Neural progenitor cell (in vitro differentiated cells): ENCODE results near the gene TMEM169. TPM values are rescaled to one million over a fixed set of nuclear protein-coding genes. Genes with fewer than 3 reads are reported as not detected.

Experiments
- DNase-seq: peaks from one replicate; pipeline ENCODE4 v3.0.0-alpha.2; 2016; ENCODE audit warnings: low spot score
- H2AFZ ChIP-seq: fragments of 200-600 bp; sonication (generic); replicated peaks from 2 replicates; pipeline ENCODE4 v1.6.1; 2016; ENCODE audit warnings: antibody characterized with exemption
- H3F3A ChIP-seq: fragments of 200-600 bp; sonication (generic); 2 replicates; pipeline ENCODE4 v1.6.1; 2016; ENCODE audit warnings: antibody characterized with exemption, low read depth
- H3K27ac ChIP-seq: fragments of 200-600 bp; sonication (generic); 2 replicates; pipeline ENCODE4 v1.5.1; 2016; ENCODE audit warnings: mild to moderate bottlenecking
- H3K27me3 ChIP-seq: fragments of 200-600 bp; sonication (generic); 2 replicates; pipeline ENCODE4 v1.6.1; 2016; ENCODE audit warnings: mild to moderate bottlenecking, moderate library complexity
- H3K36me3 ChIP-seq: fragments of 200-600 bp; sonication (generic); 2 replicates; pipeline ENCODE4 v1.5.1; 2016
- H3K4me1 ChIP-seq: fragments of 200-600 bp; sonication (generic); 2 replicates; pipeline ENCODE4 v1.6.1; 2016; ENCODE audit warnings: mixed run types
- H3K4me2 ChIP-seq: fragments of 200-600 bp; sonication (generic); 2 replicates; pipeline ENCODE4 v1.6.1; 2016
- H3K4me3 ChIP-seq: fragments of 200-600 bp; sonication (generic); 2 replicates; pipeline ENCODE4 v1.5.1; 2016
- H3K79me2 ChIP-seq: fragments of 200-600 bp; sonication (generic); 2 replicates; pipeline ENCODE4 v1.6.1; 2016; ENCODE audit warnings: low read depth
- H3K9ac ChIP-seq: fragments of 200-600 bp; sonication (generic); 2 replicates; pipeline ENCODE4 v1.6.1; 2016
- H3K9me3 ChIP-seq: fragments of 200-600 bp; sonication (generic); 2 replicates; pipeline ENCODE4 v1.5.1; 2016; ENCODE audit warnings: low read depth
- H4K20me1 ChIP-seq: fragments of 200-600 bp; sonication (generic); 2 replicates; pipeline ENCODE4 v1.6.1; 2016; ENCODE audit warnings: low read depth
- H3K27ac Mint-ChIP-seq: 3 replicates; pipeline ENCODE4 v1.8.0; 2021; ENCODE audit warnings: mixed read lengths
- H3K27me3 Mint-ChIP-seq: 2 replicates; pipeline ENCODE4 v1.8.0; 2022; ENCODE audit warnings: low read depth, mild to moderate bottlenecking, inconsistent platforms, moderate library complexity, mixed read lengths; ENCODE audit not compliant: insufficient read depth
- H3K36me3 Mint-ChIP-seq: 3 replicates; pipeline ENCODE4 v1.8.0; 2021; ENCODE audit warnings: mixed read lengths
- H3K4me1 Mint-ChIP-seq: 3 replicates; pipeline ENCODE4 v1.8.0; 2021; ENCODE audit warnings: mixed read lengths
- H3K4me3 Mint-ChIP-seq: 3 replicates; pipeline ENCODE4 v1.8.0; 2021; ENCODE audit warnings: mild to moderate bottlenecking, moderate library complexity, mixed read lengths
- H3K9me3 Mint-ChIP-seq: 3 replicates; pipeline ENCODE4 v1.8.0; 2020; ENCODE audit warnings: mixed read lengths
- CTCF ChIP-seq: fragments of 200-600 bp; sonication (generic); IDR thresholded peaks from 2 replicates; pipeline ENCODE4 v1.5.1; 2017; ENCODE audit warnings: antibody characterized with exemption, mild to moderate bottlenecking
- EZH2 ChIP-seq: fragments of 200-600 bp; sonication (generic); IDR thresholded peaks from 2 replicates; pipeline ENCODE4 v1.6.1; 2017; ENCODE audit warnings: antibody characterized with exemption, mild to moderate bottlenecking, moderate library complexity
- EZH2phosphoT487 ChIP-seq: fragments of 200-600 bp; sonication (generic); IDR thresholded peaks from 2 replicates; pipeline ENCODE4 v1.6.1; 2017; ENCODE audit warnings: antibody characterized with exemption
- total RNA-seq: library from RNA; depleted of rRNA; stranded (reverse); fragments of >200 nt; gene quantifications from 2 replicates; pipeline ENCODE4 v1.2.3, GENCODE V29; 2015; ENCODE audit warnings: low replicate concordance

The TMEM169 gene
- total RNA-seq, 1 donor from 2014 or later: 17.9 TPM

GRCh38 chr2:216081012-216081411 lies 707 bp upstream of the TMEM169 start:
- H3K36me3 Mint-ChIP-seq: peaks cover 3% of the 10 kb centered on the region
- peaks cover 40% of the 10 kb centered on the region for H3F3A ChIP-seq
- H4K20me1 ChIP-seq: peaks cover 9% of the 10 kb centered on the region
- H3K4me3 ChIP-seq: peak overlapping the region; percentile 88
- peak overlapping the region; percentile 93 for H2AFZ ChIP-seq
- H3K4me1 ChIP-seq: peaks cover 46% of the 10 kb centered on the region
- peaks cover 47% of the 10 kb centered on the region for H3K4me1 Mint-ChIP-seq
- H3K9me3 Mint-ChIP-seq: no peaks in the 10 kb centered on the region
- no peaks in the 10 kb centered on the region for H3K9me3 ChIP-seq
- no peak for DNase-seq
- H3K27me3 Mint-ChIP-seq: no peaks in the 10 kb centered on the region
- H3K27ac ChIP-seq: peak overlapping the region; percentile 34
- H3K27me3 ChIP-seq: no peaks in the 10 kb centered on the region
- H3K4me3 Mint-ChIP-seq: peak overlapping the region; percentile 94
- H3K36me3 ChIP-seq: no peaks in the 10 kb centered on the region
- TF ChIP-seq EZH2 (no peak), EZH2phosphoT487 (no peak), CTCF (no peak)
- peak overlapping the region; percentile 90 for H3K4me2 ChIP-seq
- H3K27ac Mint-ChIP-seq: peak overlapping the region; percentile 62
- H3K79me2 ChIP-seq: peaks cover 66% of the 10 kb centered on the region
- H3K9ac ChIP-seq: peak overlapping the region; percentile 39

DNA sequence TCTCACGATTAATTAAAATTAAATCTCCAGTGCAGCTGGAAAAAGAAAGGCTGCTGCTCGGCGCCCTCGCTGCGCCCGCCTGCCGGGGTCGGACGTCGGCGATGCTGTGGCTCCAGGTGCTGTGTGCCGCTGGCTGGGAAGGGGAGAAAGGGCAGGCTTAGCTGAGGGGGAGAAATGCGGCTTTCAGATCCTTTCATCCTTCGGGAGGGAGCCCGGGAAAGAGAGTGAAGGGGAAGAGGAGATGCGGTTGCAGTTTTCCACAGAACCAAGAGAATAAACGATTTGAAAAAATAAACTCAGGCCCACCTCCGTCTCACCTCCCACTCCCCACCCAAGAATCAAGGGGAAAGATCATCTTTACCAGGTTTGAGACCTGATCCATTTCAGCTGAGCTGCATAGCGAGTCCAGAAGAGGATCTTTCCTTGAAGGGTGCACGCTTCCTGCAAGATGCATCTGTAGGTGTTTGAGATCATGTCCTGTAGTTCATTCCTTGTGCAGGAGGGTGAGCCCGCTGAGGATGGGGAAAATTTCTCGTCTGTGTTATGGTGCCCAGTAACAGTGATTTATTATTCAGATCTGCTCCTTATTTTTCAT lies 495 bp downstream of the TMEM169 start:
- Mint-ChIP-seq H3K36me3 (peaks cover 8% of the 10 kb centered on the region), H3K4me1 (peaks cover 51% of the 10 kb centered on the region), H3K27me3 (no peaks in the 10 kb centered on the region), H3K27ac (peak overlapping the region; percentile 98), H3K4me3 (peak overlapping the region; percentile 94), H3K9me3 (no peaks in the 10 kb centered on the region)
- Histone ChIP-seq H3K4me2 (peak overlapping the region; percentile 90), H3K36me3 (peaks cover under 1% of the 10 kb centered on the region), H3K9me3 (no peaks in the 10 kb centered on the region), H4K20me1 (peaks cover 9% of the 10 kb centered on the region), H3K4me3 (peak overlapping the region; percentile 88), H3F3A (peaks cover 36% of the 10 kb centered on the region), H3K79me2 (peaks cover 78% of the 10 kb centered on the region), H3K27me3 (no peaks in the 10 kb centered on the region), H2AFZ (no peak overlapping the region), H3K4me1 (peaks cover 46% of the 10 kb centered on the region), H3K27ac (peak overlapping the region; percentile 89), H3K9ac (peak overlapping the region; percentile 89)
- TF ChIP-seq EZH2phosphoT487: no peak
- no peak for TF ChIP-seq CTCF
- no peak for TF ChIP-seq EZH2
- peak; percentile 67 for DNase-seq

DNA sequence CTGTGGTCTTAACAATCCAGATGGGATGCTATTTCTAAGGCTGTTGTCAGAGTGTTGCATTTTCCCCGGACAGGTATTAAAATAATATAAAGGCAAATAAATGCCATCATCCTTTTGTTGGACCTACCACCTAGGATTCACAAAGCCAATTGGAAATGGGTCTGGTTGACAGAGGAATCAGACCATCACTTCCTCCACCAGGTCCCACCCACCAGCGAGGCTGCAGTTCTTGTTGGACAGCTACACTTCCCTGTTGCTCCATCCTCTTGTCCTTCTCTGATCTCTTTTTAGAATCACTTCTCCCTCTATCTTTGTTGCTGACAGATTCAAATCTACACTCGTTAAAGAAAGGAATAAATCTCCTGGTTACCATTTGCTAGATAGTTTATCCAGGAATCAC lies 1.1 kb downstream of the TMEM169 start:
- Histone ChIP-seq H3K27me3 (no peaks in the 10 kb centered on the region), H3K36me3 (peaks cover 4% of the 10 kb centered on the region), H3K9me3 (no peaks in the 10 kb centered on the region), H3F3A (peaks cover 36% of the 10 kb centered on the region), H3K4me1 (peaks cover 46% of the 10 kb centered on the region), H3K4me3 (peak overlapping the region; percentile 88), H3K79me2 (peaks cover 84% of the 10 kb centered on the region), H3K4me2 (peak overlapping the region; percentile 90), H2AFZ (no peak overlapping the region), H3K27ac (peak overlapping the region; percentile 95), H3K9ac (peak overlapping the region; percentile 89), H4K20me1 (peaks cover 9% of the 10 kb centered on the region)
- no peak for TF ChIP-seq EZH2
- no peak for TF ChIP-seq EZH2phosphoT487
- no peak for TF ChIP-seq CTCF
- Mint-ChIP-seq H3K27me3 (no peaks in the 10 kb centered on the region), H3K27ac (peak overlapping the region; percentile 98), H3K36me3 (peaks cover 8% of the 10 kb centered on the region), H3K4me3 (peak overlapping the region; percentile 94), H3K9me3 (no peaks in the 10 kb centered on the region), H3K4me1 (peaks cover 51% of the 10 kb centered on the region)
- DNase-seq: peak; percentile 32
